ENCODE data around the gene ATP1B1.

Gene ATP1B1

GRCh38 chr1:169106095-169106920 is at the start of gene ATP1B1:
TSS of gene ATP1B1 (plus strand) at chr1:169106690. CDS start at chr1:169106830, 140 bp downstream.
- peak; percentile 94 for DNase-seq

GRCh38 chr1:169059421-169059820 is 47.1 kb upstream of the ATP1B1 start:
- no peak for DNase-seq

- no peak for DNase-seq
Measured at GRCh38 chr1:169060043-169060722, 46.3 kb upstream of the ATP1B1 start.

GRCh38 chr1:169060919-169061639 is 45.4 kb upstream of the ATP1B1 start:
- no peak for DNase-seq

- DNase-seq, result no peak
Measured at GRCh38 chr1:169062152-169062551, 44.3 kb upstream of the ATP1B1 start.

- DNase-seq, result no peak
Measured at GRCh38 chr1:169064103-169064502, 42.4 kb upstream of the ATP1B1 start.

- no peak for DNase-seq
Measured at GRCh38 chr1:169070547-169070946, 35.9 kb upstream of the ATP1B1 start.

- DNase-seq, result no peak
Measured at GRCh38 chr1:169070958-169071357, 35.5 kb upstream of the ATP1B1 start.

GRCh38 chr1:169072945-169073725 is 33.4 kb upstream of the ATP1B1 start:
- DNase-seq, result peak; percentile 19

GRCh38 chr1:169078163-169078883 is 28.2 kb upstream of the ATP1B1 start:
- DNase-seq, result no peak

GRCh38 chr1:169081503-169082123 is 24.9 kb upstream of the ATP1B1 start:
- DNase-seq, result no peak

GRCh38 chr1:169085911-169086310 is 20.6 kb upstream of the ATP1B1 start:
- no peak for DNase-seq

- no peak for DNase-seq
Measured at GRCh38 chr1:169086603-169087455, 19.7 kb upstream of the ATP1B1 start.

GRCh38 chr1:169087876-169088275 is 18.6 kb upstream of the ATP1B1 start:
- no peak for DNase-seq

- no peak for DNase-seq
Measured at GRCh38 chr1:169089776-169090175, 16.7 kb upstream of the ATP1B1 start.

GRCh38 chr1:169090308-169090899 is 16.1 kb upstream of the ATP1B1 start:
- DNase-seq, result no peak

- DNase-seq, result no peak
Measured at GRCh38 chr1:169090900-169091311, 15.6 kb upstream of the ATP1B1 start.

- DNase-seq, result no peak
Measured at GRCh38 chr1:169091480-169091941, 15.0 kb upstream of the ATP1B1 start.

- no peak for DNase-seq
Measured at GRCh38 chr1:169092399-169092798, 14.1 kb upstream of the ATP1B1 start.
